Measurements from ENCODE around the gene TRIM31.

- no peak for TF ChIP-seq GABPA (IDR thresholded peaks at IDR 0.05 in 1 of 2, conservative IDR thresholded peaks at IDR 0.05 in 1 of 2)
- no peak for TF ChIP-seq REST (IDR thresholded peaks at IDR 0.05)
- TF ChIP-seq SP1 (IDR thresholded peaks at IDR 0.05), result no peak
- no peak for TF ChIP-seq CTCF (IDR thresholded peaks at IDR 0.05; ENCODE audit: low read depth, low read length, missing input control)
- no peak for TF ChIP-seq TAF1 (conservative IDR thresholded peaks at IDR 0.05)
- TF ChIP-seq JUND (IDR thresholded peaks at IDR 0.05), result no peak
These were observed 49.6 kb upstream of the TRIM31 start for GRCh38 chr6:30162265-30163089.
